Uterus (tissue), 2 donors: ENCODE results near the gene TMEM255B.

Experiments
- CTCF ChIP-seq, 4 experiments: fragments of 200-600 bp in 2 of 4; fragments of 450-650 bp in 2 of 4; sonication (generic) in 2 of 4; IDR thresholded peaks; one replicate each; pipeline ENCODE4 v1.5.1; 2016 to 2019; ENCODE audit warnings: antibody characterized with exemption in 4 of 4, mild to moderate bottlenecking in 2 of 4, moderate library complexity in 1 of 4
- POLR2A ChIP-seq, 2 donors: fragments of 450-650 bp; IDR thresholded peaks; one replicate each; pipeline ENCODE4 v1.6.1; 2016; ENCODE audit warnings: antibody characterized with exemption in 2 of 2, mild to moderate bottlenecking in 1 of 2, moderate library complexity in 1 of 2

GRCh38 chr13:113806526-113806925 is 47.5 kb downstream of the TMEM255B start:
- TF ChIP-seq CTCF (IDR thresholded peaks at IDR 0.05) (no peak), POLR2A (IDR thresholded peaks at IDR 0.05) (no peak)
